OCI-M1 (cell line): ENCODE measurements around the gene G6PC2.
"Not testable (repeated sequence)": the region's sequence is repeated elsewhere in the genome, so short reads cannot be mapped to it uniquely, and the experiment has no call there.

Experiments
- DNase-seq: peaks from one replicate; lab custom pipeline; 2025; lab: John Stamatoyannopoulos, UW

Gene G6PC2, protein sequence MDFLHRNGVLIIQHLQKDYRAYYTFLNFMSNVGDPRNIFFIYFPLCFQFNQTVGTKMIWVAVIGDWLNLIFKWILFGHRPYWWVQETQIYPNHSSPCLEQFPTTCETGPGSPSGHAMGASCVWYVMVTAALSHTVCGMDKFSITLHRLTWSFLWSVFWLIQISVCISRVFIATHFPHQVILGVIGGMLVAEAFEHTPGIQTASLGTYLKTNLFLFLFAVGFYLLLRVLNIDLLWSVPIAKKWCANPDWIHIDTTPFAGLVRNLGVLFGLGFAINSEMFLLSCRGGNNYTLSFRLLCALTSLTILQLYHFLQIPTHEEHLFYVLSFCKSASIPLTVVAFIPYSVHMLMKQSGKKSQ

DNA sequence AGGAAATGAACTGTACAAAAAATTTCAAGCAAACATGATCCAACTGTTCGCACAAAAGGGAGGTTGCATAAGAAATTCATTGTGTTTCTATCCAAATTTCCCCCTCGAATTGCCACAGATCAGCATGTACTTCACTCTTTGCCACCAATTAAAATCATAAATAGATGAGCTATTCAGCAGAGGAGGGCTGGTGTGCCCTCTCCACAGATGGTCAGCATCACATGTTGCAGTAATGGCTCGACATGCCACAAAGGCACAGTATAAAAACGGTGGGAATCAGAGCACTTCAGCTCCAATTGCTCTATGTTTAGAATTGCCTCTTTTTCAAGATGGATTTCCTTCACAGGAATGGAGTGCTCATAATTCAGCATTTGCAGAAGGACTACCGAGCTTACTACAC, at the start of gene G6PC2:
Gene G6PC2 (plus strand): TSS at position 289 of the 400 bp plus-strand sequence. CDS start 41 bp downstream, at position 330.
- DNase-seq = no peak

DNA sequence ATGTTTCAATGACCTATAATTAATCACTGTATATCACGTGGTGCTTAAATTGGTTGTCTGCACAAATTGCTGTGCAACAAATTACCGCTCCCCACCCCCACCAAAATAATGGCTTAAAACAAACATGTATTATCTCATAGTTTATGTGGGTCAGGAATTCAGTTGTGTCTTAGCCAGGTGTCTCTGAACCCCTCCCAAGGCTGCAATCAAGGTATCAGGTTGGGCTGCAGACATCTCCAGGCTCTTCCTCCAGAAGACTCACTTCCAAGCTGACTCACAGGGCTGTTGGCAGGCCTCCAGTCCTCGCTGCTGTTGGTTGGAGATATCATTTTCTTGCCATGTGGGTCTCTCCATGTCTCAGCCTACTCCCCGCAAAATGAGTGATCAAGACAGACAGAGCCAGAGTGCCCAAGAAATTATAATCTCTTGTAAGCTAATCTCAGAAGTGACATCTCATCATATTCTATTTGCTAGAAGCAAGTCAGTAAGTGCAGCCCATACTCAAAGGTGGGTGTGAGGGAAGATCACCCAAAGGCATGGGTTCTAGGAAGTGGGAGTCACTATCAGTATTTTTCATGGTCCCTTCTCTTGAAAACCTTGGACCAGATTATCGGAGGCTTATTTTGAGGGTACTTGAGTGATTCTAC, 49.3 kb upstream of the G6PC2 start:
- DNase-seq = peak; percentile 97

DNA sequence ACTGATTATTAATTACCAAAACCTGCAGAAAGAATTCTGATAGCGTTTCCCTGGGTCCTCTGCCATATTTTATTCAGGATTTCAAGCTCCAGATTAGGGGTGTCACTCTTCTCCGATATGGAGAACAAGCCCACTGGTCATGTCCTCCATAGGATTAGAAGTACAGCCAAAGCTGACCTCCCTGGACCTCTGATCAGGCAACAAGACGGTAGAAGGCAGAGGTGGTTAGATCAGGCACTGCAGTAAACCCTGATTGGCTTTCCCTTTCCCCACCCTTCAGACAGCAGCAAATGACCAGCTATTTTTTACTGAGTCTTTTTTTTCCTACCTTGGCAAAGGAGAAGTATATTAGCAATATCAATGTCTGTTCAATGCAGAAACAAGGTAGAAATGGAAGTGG, 48.6 kb upstream of the G6PC2 start:
- DNase-seq = peak; percentile 59

DNA sequence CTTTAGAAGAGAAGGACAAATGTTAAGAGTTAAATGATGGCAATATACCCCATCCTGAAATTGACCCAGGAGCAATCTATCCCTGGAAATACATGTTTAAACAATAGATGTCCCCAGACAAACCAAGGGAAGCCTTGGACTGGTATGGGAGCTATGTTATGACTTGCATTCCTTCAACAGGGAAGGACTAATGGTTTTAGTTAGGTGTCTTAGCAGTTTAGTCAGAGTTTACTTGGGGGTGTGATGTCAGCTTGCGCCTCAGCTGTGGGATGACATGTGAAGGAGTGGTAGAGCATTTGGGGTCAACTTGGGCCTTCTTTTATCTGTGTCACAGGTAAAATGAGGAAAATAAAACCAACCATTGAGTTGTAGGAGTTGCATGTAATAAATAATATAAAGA, 47.6 kb upstream of the G6PC2 start:
- DNase-seq = no peak

DNA sequence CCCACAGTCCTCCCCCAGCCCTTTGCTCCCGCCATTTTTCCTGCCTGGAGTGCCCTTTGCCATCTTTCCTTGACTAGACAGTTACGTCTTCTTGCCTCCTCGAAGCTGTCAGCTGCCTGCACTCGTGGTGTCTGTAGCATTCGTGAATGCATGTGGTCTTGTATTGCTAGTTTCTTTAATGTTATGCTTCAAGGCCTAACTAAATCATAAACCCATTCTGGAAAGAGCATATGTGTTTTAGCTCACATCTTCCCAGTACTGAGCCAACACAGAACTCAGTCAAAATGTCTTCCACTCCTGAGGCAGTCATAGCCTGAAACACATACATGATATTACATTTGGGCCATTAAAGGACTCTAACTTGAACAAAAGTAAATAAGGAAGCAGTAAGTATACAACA, 46.4 kb upstream of the G6PC2 start:
- no peak for DNase-seq

DNA sequence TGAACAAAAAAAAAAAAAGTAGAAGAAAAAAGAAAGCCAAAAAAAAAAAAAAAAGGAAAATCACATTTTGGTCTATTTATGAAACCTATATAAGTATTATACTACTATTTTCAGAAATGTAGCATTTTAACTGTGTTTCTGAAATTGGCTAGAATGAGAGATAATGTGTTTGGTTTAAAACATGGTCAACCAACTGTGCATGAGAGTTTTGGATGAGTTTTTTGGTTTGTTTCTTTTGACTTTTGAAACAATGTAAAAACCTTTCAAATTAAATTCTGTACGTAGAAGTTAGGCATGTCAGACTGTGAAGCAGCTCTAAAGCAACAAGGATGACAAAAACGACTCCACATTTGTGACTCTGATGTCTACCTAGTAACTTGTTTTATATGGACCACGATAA, 45.5 kb upstream of the G6PC2 start:
- DNase-seq = no peak

DNA sequence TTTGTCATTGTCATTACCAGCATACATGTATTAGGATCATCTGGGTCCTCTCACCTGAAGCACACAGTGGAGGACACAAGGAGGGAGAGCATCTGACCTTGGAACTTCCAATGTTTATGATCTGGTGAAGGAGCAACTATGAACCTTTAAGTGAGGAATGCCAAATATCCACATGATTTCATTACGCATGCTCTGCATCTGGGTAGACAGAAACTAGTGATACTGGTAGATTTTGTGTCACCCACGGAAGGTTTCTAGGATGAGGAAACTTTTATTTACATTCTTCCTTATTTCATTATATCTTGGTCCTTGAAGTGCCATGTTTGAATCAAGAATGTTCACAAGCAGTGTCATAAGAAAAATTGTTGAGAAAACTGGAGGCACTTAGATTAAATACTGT, 42.9 kb upstream of the G6PC2 start:
- no peak for DNase-seq

DNA sequence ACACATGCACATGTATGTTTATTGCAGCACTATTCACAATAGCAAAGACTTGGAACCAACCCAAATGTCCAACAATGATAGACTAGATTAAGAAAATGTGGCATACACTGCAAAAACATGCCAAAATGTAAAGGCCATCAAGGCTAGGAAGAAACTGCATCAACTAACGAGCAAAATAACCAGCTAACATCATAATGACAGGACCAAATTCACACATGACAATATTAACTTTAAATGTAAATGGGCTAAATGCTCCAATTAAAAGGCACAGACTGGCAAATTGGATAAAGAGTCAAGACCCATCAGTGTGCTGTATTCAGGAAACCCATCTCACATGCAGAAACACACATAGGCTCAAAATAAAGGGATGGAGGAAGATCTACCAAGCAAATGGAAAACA, 33.9 kb upstream of the G6PC2 start:
- DNase-seq = not testable (repeated sequence)

DNA sequence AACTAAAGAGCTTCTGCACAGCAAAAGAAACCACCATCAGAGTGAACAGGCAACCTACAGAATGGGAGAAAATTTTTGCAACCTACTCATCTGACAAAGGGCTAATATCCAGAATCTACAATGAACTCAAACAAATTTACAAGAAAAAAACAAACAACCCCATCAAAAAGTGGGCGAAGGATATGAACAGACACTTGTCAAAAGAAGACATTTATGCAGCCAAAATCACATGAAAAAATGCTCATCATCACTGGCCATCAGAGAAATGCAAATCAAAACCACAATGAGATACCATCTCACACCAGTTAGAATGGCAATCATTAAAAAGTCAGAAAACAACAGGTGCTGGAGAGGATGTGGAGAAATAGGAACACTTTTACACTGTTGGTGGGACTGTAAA, 30.7 kb upstream of the G6PC2 start:
- not testable (repeated sequence) for DNase-seq

DNA sequence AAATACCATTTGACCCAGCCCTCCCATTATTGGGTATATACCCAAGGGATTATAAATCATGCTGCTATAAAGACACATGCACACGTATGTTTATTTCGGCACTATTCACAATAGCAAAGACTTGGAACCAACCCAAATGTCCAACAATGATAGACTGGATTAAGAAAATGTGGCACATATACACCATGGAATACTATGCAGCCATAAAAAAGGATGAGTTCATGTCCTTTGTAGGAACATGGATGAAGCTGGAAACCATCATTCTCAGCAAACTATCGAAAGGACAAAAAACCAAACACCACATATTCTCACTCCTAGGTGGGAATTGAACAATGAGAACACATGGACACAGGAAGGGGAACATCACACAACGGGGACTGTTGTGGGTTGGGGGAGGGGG, 30.3 kb upstream of the G6PC2 start:
- not testable (repeated sequence) for DNase-seq

DNA sequence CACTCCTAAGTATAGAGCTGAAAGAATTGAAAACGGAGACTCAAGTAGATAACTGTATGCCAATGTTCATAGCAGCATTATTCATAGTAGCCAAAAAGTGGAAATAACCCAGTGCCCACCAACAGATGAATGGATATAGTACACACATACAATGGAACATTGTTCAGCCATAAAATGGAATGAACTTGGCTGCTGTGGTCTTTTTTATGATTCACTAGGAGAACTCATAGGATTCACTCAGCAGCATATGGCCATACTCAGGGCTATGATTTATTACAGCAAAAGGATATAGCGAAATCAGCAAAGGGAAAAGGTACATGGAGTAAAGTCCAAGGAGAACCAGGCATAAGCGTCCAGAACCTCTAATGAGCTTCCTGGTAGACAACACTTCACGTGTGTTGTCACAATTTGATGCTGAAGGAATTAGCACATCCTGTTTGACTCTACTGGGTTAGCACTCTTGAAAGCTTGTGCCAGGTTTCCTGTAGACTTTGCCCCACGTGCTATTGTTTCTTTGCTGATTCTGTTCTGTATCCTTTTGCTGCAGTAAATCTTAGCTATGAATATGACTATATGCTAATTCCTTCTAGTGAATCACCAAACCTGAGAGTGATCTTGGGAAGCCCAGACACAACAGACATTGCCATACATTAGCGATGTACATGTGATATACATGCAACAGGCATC, 26.6 kb upstream of the G6PC2 start:
- DNase-seq = no peak

DNA sequence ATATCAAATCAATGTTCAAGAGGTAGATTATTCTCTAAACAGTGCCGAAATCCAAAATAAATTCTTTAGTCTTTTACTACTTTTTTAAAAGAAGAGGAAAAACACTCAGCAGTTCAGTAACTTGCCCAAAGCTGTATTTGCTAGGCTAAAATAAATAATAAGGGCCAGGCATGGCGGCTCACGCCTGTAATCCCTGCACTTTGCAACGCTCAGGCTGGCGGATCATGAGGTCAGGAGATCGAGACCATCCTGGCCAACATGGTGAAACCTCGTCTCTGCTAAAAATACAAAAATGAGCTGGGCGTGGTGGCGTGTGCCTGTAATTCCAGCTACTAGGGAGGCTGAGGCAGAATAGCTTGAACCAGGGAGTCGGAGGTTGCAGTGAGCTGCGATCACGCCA, 18.9 kb upstream of the G6PC2 start:
- DNase-seq = not testable (repeated sequence)

DNA sequence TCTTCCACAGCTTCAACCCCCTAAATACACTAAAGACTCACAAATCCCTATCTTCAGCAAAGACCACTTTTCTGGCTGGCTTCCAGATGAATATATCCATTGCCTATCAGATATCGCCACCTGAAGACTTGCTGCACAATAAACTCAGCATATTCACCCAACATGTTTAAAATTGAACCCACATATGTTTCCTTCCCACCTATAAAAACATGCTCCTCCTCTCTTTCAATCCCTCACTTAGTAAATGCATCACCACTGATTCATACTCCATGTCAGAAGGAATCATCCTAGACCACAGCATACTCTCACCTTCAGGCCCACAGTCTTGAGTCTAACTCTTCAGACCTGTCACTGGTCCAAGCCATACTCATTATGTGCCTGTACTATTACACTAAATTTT, 16.1 kb upstream of the G6PC2 start:
- DNase-seq = no peak

DNA sequence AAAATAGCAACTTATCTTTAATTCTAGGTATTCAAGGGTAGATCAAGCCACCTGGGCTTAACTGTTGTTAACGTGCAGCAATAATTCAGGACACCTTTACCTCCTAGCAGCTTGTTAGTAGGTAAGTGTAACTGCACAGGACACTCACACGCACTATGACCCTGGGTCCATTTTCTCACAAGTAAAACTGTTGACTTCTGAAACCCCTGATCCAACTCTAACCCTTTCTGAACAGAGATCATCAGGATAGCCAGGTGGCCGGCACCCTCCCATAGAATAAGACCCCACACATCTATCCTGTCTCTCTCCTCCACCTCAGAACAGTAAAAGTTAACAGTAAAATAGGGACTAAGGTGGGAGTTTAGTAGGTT, 11.5 kb upstream of the G6PC2 start:
- DNase-seq = no peak

DNA sequence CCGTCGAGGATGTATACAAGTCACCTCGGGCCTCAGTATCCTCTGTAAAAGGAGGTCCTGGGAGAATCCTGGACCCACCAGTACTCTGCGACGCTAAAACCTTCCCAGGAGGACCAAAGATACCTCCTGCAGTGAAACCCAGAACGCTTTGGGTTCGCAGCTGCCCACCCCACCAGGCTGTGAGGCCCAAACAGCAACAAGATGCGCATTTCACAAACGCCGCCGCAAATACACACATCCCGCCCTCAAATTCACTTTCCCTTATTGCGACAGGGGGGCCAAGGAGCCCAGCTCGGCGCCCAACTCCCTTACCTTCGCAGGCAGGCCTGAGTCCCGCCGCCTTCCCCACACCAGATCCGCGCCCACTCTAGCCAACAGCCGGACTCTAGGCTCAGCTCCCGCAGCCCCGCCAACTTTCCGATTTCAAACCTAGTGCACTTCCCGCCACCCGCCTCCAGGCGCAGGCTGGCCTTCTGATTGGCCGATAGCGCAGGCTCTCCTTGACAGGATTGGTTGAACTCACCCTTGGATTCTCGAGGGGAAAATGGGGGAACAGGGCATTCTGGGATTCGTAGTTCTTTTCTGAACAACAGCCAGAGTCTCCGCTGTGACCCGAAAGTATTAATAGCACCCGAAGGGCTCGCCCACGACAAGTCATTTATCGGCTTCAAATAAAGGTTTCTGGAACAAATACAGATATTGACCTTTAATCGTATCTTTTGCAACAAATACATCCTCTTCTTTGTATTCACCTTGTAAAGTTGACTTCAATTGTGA, 10.9 kb upstream of the G6PC2 start, which contains the start of gene SPC25:
Gene SPC25 (minus strand): TSS at position 425 of the 777 bp plus-strand sequence. CDS start 911 bp downstream, outside the sequence.
- DNase-seq = peak; percentile 96

DNA sequence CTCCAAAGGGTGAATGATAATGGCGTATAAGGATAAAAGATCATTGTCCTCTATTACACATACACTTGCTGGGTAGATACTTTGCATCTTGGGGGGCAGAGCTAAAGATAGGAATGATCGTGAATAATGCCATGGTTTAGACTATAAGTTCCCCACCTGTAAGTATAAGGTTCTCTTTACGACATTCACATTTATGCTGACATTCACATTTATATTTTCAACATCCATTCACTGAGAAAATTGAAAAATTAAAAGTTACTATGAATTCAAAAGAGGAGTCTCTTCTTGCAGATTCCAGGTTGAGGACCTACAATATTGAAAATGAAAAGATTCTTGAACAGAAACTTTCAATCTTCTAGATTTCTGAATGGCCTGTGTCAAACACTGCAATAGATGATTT, 8.8 kb upstream of the G6PC2 start:
- no peak for DNase-seq

DNA sequence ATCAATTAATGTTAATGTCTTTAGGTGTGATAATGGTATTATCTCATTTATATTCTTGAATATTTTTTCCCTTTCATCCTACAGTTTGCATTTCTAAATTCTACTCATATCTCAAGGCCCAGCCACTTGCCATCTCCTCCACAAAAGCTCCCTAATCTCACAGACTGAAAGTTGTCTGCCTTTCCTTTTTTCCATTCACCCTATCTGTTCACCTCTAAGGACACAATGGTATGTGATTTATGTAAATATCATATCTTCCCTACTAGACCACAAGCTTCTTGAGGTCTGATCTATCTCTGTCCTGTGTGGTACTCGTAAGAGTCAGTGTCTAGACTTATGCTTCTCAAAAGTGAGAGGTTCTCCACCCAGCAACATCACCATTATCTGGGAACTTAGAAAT, 7.0 kb upstream of the G6PC2 start:
- DNase-seq = peak; percentile 34

DNA sequence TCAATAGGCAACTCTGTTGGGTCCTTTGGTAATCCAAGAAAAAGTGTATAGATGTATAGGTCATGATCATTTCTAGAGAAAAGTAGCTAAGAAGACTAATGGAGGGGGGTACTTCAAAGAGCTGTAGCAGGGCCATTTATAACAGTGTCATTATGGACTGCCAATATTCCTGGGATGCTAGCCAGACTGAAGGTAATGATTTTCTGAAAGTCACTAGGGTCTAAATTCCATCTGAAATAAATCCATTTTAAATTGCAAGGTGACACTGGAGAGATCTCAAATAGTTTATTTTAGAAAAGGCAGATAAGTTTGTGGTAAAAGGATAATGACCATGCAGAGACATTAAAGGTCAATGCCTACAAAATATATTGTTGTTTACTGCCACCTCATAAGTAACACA, 6.4 kb upstream of the G6PC2 start:
- no peak for DNase-seq

DNA sequence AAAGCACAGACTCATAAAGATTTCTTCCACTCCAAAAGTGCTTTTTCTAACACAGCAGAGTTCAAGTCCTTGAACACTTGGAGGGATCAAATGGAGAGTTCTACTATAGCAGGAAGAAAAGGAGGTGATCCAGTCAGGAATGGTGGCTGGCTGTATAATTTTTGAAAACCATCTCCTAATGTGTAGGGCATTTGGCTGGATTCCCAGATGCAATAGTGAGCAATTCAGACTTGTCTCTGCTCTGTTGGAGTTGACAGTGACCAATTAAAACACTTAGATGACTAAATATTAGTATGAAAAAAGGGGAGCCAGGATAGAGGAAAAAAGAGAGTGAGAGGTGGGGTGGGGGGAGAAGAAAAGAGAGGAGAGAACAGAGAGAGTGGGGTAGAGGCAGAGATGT, 5.3 kb upstream of the G6PC2 start:
- DNase-seq = no peak

DNA sequence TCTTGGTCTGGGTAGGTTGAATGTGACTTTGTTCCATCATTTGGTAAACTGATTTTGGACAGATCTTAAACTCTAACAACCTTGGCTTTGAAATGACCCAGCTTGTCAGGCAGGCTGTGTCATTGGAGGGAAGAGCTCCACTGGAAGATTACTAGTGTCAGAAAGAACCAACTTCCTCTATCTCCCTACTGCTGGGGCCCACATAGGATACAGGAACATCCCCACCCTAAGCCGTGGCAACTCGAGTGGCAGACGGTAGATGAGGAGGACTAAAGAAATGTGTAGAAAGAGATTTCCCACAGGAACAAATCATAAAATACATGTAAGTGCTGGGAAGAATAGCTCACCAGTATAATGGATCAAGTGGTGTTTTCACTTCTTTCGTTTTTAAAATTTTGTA, 4.3 kb upstream of the G6PC2 start:
- DNase-seq = peak; percentile 43

DNA sequence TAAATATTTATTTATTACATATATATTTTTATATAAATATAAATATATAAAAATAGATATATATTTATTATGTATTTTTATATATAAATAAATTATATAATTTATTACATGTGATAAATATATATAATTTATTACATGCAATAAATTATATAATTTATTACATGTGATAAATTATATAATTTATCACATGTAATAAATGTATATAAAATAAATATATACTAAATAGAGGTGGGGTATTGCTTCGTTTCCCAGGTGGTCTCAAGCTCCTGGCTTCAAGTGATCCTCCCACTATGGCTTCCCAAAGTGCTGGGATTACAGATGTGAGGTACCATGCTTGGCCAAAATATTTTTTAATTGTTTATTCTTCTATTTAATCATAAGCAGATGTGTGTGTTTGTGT, 3.6 kb upstream of the G6PC2 start:
- DNase-seq = no peak

DNA sequence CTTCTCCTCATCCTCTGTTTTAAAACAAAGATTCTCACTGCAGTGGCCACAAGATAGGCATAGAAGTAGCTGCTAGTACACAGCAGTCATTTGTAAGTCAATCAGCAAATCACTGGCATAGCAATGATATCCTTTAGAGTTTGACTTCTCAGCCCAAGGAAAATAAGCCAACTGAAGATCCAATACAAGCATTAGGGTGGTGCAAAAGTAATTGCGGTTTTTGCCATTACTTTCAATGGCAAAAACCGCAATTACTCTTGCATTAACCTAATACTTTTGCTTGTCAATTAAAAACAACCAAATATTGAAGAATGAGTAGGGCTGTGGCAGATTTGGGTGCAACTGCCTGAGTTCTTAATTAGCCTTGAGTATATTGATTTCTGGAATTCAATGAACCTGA, 2.8 kb downstream of the G6PC2 start:
- no peak for DNase-seq
